ENCODE results near the gene RNF224.
"Not testable (repeated sequence)": the region's sequence is repeated elsewhere in the genome, so short reads cannot be mapped to it uniquely, and the experiment has no call there.

Gene RNF224

DNA sequence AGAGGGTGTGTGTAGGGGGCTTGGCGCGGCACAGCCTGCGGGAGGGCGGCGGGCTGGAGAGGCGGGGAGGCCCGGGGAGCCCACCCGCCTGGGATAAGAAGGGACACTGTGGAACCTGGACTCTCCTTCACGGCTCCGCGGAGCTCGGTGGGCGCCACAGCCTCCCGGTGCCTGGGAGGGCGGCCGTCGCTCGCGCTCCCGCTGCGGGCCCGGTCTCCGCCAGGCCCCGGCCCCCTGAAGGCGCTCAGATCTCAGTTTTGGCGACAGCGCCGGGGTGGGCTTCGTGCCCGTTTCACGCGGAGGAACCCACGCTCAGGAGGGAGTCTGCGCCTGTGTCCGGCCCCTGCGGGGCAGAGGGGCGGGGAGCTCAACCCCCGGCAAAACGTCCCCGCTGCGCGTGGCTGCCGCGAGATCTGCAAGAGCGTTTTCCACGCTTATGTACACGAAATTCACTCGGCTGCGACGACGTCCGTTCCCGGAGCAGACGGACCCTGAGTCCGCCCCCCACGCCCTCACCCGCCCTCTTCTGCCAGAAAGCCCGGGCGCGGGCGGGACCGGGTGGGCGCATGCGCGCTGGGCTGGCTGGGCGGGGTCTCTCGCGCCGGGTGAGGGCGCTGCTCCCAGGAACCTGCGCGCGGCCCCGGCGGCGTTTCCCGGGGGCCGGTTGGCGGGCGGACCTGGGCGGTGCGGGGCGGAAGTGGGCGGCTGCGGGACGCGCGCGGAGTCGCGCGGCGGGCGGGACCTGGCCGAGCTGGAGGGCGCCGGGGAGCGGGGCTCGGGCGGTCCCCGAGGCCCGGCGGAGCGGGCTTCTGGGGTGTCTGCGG lies 27.5 kb downstream of the RNF224 start, which contains the start of gene NELFB:
Gene NELFB, plus strand, starts transcription at position 704 of the 824 bp plus-strand sequence.
- DNase-seq: peak; percentile 91 to 97 (median 93)

DNA sequence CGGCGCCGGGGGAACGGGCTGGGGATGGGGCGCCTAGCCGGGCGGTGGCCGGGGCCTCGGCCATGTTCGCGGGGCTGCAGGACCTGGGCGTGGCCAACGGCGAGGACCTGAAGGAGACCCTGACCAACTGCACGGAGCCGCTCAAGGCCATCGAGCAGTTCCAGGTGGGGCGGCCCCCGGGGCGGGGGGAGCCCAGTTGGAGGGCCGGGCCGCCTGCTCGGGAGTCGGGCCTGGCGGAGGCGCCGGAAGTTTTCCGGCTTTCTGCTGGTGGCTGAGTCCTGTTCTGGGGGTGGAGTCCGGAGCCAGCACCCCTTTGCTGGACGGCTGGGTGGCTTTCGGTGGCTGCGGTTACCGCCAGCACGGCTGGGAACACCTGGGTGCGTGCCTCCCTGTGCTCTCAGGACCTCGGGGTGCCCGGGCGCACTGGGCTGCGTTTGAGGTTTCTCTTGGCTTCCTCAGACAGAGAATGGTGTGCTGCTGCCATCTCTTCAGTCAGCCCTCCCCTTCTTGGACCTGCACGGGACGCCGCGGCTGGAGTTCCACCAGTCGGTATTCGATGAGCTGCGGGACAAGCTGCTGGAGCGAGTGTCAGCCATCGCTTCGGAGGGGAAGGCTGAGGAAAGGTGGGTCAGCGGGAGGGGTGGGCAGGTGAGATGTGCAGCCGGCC lies 28.3 kb downstream of the RNF224 start:
- peak in 3 of 5 experiments; percentile 12 to 38 (median 27) for DNase-seq

DNA sequence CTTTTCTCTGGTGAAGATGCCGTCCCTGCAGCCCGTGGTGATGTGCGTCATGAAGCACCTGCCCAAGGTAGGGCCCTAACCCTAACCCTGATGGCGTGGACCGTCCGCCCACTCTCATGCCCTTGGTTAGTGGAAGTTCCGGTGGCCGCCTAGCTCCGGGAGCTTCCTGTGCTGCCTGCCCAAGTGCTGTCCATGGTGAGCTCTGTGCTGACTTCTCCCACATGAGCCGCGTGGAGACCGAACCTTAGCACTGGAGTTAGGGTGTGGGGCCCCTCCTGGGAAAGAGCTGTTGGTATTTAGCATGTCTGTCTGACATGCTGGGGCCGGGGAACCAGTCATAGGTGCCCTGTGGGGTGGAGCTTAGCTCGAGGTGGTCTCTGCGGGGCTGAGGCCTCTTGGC lies 29.1 kb downstream of the RNF224 start:
- no peak for DNase-seq

DNA sequence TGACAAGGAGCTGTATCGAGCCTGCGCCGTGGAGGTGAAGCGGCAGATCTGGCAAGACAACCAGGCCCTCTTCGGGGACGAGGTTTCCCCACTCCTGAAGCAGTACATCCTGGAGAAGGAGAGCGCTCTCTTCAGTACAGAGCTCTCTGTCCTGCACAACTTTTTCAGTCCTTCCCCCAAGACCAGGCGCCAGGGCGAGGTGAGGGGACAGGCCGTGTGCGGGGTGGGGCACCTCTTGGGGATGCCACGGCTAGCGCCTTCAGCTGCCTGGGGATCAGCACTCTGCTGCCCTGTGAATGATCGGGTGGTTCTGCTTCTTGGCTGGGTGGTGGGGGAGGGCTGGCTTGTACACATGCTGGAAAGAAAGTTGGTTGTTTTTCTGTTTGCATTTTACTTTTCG lies 29.6 kb downstream of the RNF224 start:
- DNase-seq: no peak

DNA sequence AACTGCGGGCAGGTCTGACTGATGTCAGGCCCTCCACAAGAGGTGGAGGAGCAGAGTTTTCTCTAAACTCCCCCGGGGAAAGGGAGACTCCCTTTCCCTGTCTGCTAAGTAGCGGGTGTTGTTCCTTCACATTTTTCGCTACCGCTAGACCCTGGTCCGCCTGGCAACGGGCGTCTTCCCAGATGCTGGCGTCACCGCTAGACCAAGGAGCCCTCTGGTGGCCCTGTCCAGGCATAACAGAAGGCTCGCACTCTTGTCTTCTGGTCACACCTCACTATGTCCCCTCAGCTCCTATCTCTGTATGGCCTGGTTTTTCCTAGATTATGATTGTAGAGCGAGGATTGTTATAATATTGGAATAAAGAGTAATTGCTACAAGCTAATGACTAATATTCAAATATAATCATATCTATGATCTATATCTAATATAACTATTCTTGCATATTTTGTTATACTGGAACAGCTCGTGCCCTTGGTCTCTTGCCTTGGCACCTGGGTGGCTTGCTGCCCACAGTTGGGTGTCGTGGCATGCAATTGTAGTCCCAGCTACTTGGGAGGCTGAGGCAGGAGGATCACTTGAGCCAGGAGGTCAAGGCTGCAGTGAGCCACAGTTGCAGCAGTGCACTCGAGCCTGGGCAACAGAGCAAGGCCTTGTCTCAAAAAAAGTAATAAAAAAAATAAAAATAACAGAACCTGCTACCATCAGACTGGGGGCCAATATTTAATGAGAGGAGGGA lies 35.0 kb downstream of the RNF224 start:
- DNase-seq: not testable (repeated sequence)

DNA sequence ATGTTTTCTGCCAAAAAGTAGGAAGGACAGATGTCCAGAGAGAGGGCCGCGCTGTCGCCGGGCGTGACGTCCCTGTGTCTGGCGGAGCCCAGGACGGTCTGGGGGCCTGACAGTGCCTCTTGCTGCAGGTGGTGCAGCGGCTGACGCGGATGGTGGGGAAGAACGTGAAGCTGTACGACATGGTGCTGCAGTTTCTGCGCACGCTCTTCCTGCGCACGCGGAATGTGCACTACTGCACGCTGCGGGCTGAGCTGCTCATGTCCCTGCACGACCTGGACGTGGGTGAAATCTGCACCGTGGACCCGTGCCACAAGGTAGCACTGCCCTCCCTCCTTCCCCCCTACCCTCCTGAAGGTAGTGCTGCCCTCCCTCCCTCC lies 35.6 kb downstream of the RNF224 start:
- no peak for DNase-seq

DNA sequence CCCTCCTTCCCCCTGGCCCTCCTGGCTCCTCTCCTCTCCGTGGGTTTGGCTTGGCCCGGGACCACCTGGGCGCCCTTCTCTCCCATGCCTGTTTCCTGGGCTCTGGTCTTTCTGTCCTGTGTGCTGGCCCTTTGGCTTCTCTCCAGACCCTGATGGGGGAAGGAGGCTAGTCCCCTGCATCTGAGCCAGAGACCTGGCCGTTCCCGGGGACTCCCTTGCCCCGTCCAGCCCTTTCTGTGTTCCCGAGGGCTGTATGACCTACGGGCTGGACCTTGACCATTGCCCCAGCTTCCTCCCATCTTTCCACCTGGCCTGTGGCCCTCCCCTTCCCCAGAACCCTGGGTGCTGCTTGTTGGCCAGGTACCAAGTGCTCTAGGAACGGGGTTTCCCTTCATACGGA lies 36.2 kb downstream of the RNF224 start:
- DNase-seq: no peak

DNA sequence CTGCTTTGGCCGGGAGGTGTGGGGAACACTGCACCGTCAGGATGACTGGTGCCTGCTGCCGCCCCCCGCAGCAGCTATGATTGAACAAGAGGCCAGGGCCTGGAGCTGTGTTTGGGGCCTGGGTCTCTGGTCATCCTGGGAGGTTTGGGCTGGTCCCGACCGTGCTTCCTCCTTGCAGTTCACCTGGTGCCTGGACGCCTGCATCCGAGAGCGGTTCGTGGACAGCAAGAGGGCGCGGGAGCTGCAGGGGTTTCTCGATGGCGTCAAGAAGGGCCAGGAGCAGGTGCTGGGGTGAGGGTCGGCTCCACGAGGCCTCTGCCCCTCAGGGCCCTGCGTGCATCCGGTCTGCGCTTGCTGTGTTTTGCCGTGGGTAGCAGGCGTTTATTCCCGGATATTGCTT lies 36.8 kb downstream of the RNF224 start:
- DNase-seq: no peak

DNA sequence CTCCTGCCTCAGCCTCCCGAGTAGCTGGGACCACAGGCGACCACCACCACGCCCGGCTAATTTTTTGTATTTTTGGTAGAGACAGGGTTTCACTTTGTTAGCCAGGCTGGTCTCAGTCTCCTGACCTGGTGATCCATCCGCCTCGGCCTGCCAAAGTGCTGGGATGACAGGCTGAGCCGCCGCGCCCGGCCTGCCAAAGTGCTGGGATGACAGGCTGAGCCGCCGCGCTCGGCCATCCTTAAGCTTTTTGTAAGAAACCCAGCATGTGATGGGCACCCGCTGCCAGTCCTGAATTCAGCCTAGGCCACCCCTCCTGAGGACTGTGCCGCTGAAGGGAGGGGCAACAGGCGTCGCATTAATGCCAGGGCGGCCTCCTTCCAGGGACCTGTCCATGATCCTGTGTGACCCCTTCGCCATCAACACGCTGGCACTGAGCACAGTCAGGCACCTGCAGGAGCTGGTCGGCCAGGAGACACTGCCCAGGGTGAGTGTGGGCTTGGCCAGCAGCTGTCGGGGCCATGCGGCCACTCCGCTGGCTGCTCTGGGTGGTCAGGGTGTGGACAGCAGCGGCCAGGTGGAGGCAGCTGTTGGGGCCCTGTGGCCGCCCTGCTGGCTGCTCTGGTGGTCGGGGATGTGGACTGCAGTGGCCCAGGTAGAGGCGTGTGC lies 38.3 kb downstream of the RNF224 start:
- DNase-seq: no peak

DNA sequence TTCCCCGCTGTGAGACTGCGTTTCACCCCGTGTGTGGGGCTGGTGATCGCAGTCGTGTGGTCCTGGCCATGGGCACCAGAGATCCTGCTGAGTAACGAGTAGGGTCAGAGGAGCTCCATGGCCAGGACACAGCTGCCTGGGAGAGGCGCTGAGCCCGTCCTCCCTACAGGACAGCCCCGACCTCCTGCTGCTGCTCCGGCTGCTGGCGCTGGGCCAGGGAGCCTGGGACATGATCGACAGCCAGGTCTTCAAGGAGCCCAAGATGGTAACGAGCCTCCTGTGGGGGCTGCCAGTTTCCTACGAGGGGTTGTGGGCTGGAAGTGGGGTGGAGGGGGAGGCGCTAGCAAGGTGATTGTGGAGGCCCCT lies 38.8 kb downstream of the RNF224 start:
- no peak for DNase-seq

DNA sequence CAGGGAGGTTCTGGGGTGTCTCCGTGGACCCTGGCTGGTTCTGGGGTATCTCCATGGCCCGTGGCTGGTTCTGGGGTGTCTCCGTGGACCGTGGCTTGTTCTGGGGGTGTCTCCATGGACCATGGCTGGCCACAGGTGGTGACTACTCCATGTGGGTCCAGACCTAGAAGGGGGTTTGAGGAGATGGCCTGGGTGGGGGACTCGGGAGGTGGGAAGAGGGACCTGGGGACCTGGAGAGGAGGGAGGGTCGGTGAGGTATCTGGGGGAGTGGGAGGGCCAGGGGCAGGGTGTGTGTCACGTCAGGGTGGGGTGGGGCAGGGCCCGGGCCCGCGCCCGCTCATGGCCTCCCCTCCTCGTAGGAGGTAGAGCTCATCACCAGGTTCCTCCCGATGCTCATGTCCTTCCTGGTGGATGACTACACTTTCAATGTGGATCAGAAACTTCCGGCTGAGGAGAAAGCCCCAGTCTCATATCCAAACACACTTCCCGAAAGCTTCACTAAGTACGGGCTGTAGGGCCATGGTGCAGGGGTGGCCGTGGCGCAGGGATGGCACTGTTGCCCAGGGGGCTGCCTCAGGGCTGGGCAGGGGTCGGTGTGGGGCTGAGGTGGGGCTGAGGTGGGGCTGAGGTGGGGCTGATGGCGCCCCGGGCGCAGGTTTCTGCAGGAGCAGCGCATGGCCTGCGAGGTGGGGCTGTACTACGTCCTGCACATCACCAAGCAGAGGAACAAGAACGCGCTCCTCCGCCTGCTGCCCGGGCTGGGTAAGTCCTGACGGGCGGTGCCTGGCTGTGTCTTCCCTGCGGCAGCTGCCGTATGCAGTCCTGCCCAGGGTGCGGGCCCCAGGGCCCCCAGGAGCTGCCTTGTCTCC lies 39.5 kb downstream of the RNF224 start:
- DNase-seq: no peak

DNA sequence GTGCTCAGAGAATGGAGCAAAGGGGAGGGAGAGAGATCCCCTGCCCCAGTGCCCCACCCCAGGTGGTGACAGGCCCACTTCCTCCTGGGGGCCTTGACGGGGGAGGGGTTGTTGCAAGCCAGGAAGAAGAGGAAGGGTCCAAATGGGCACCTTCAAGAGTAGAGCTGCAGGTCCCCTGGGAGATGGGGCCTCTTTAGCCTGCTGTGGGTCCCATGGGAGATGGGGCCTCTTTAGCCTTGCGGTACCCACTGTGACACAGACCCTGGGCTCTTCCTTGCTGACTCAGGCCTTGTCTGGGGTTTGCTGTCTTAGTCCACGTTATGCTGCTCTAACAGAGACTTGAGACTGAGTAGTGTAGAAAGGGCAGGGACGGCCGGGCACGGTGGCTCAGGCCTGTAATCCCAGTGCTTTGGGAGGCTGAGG lies 40.6 kb downstream of the RNF224 start:
- DNase-seq: no peak

DNA sequence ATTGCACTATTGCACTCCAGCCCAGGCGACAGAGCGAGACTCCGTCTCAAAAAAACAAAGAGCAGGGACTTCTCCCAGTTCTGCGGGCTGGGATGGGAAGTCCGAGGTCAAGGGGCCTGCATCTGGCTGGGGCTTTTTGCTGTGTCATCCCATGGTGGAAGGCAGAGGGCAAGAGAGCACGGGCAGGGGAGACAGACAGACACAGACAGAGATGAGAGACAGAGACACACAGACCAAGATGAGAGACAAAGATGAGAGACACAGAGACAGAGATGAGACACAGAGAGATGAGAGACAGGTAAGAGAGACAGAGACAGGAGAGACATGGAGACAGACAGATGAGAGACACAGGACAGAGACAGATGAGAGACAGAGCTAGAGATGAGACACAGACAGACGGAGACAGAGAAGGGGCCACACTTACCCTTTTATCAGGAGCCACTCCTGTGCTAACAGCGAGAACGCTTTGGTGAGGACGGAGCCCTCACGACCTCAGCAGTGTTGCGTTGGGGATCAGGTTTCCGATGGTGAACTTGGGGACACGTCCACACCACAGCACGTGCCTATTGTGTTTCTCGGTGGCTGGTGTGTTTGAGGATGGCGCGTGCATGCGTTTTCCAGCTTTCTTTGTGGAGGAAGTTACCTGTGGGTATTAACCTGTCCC lies 41.4 kb downstream of the RNF224 start:
- no peak for DNase-seq

DNA sequence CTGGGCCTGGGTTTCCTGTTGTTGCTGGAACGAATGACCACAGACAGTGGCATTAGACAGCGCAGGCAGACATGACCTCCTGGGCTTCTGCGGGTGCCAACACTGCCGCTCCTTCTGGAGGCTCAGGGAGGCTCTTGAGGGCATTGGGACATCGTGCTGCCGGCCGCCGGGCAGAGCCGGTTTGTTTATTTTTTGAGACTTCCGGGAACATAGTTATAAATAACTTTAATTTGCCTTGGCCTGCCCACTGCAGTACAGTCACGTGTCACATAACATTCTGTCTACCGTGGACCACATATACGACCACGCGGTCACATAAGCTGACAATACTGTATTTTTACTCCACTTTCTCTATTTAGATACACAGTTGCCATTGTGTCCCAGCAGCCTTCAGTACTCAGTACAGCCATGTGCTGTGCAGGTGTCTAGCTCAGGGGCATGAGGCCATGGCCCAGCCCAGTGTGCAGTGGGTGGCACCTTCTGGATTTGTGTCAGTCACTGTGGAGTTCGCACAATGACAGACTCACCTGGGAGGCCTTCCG lies 42.0 kb downstream of the RNF224 start:
- no peak for DNase-seq

DNA sequence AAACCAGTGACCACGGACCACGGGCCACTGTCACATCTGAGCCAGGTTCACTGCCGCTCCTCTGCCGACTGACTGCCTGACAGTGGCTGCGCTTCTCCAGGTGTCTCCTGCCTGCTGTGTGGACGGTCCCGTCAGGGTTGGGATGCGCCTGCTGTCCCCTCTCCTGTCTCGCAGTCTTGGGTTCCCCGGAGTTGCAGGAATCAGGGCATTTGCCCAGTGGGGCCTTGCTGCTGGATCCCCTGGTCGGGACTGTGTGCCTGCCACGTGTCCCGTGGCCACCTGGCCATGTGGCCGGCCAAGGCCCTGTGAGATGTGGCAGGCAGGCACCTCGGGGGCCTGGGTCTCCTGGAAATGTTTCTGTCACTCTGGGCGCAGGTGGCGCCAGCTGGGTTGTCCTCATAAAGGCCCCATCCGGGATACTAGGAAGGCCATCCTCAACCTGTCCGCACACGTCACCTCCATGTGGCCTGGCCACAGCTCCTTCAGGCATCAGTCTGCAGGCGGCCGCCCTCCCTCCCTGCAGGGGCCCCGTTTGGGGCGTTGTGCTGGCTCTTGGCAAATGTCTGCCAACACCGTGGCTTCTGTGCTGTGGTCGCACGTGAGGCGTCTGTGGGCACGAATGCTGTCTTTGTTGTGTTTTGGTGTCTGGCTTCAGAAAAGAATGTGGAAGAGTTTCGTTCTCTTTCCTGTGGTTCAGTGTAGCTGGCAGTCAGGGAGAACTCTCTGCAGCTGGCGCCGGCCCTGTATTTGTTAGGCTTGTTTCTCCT lies 43.8 kb downstream of the RNF224 start:
- DNase-seq: peak in 2 of 5 experiments; percentile 23 to 67

DNA sequence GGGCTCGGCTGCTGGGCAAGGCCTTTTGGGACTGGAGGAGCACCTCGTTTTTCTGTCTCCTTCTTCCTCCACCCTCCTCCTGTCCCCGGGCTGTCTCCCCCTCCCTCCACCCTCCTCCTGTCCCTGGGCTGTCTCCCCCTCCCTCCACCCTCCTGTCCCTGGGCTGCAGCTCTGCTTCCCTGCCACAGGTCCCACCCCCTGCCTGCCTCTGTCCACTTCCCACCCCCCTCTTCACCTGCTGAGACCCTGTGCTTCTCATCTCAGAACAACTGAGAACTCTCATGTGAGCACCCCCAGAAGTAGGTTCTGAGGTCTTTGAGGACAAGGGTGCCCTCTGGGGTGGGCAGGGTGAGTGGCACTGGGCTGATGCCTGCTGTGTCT lies 44.4 kb downstream of the RNF224 start:
- no peak for DNase-seq

DNA sequence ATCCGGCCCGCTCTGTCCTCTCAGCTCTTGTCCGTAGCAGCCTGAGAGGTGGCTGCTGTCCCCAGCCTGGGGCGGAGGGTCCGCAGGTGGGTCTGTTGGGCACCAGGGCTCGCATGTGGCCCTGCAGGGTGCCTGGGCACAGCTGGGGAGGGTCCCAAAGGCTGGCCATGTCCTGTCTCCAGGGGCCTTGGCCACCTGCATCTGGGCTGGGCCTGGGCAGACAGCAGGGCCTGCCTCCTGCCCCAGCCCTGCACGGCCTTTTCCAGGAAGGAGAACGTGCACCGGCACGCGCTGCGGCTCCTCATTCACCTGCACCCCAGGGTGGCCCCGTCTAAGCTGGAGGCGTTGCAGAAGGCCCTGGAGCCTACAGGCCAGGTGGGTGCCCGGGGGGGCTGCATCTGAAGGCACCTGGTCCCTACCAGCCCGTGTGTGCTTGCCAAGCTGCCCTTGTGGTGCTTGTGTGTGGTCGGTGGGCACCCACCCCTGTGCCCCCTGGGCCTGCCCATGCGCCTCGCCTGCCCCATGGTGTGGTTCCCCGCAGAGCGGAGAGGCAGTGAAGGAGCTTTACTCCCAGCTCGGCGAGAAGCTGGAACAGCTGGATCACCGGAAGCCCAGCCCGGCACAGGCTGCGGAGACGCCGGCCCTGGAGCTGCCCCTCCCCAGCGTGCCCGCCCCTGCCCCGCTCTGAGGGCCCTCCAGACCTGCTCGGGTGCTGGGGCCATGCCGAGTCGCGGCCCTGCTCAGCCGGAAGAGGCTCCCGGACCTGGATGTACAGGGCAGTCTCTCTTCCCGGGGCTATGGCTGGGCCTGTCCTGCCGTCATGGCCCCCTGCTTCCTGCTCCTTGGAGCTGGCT lies 45.2 kb downstream of the RNF224 start:
- no peak for DNase-seq

DNA sequence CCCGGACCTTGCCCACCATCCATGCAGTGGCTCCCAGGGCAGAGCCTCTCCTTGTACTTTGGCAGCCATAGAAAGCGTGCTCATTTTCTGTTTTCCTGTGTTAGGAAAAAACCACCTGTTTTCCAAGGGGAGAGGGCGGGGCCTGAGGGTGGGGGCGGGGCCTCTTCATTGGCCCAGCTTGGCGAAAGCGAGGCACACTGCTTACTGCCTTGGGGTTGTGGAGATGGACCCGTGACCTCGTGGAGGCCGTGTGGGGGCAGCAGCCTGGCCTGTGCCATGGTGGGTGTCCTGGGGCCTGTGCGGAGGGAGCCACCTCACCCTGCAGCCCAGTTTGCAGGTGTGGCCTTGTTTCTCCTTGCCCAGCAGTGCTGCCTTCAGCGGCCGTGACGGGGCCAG lies 45.8 kb downstream of the RNF224 start:
- no peak for DNase-seq

DNA sequence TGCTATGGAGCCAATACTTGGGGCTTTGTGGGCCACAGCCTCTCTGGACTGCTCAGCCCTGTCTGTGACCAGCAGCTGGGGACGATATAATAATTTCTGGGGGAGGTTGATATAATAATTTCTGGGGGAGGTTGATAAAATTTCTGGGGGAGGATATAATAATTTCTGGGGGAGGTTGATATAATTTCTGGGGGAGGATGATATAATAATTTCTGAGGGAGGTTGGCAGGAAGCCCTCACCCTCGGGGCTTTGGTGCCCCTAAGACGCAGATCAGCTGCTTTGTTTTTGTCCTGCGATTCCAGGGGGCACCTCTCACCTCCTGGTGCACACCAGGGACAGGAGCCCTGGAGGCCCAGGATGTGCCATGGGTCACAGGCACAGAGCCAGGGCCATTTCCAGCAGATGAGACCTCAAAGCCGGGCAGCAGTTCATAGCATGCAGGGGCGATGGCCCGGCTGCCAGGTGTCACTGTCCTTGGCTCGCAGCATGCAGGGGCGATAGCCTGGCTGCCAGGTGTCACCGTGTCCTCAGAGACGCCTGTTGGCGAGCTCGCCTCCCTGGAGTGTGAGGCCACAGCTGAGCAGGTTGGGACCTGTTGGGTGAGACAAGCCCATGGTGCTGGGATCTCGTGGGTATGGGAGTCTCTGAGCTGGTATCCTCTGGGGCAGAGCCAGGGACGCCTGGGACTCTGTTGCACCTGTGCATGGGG lies 46.5 kb downstream of the RNF224 start:
- DNase-seq: no peak

All from T-helper 2 cell (primary cell).